Measurements from ENCODE around the gene GTPBP3.

Gene GTPBP3

GRCh38 chr19:17323300-17323963, 13.9 kb upstream of the GTPBP3 start:
- CTCF ChIA-PET, result interaction anchor here (1.0 to 1.2 kb wide), 2 partner anchors 10 to 12 kb away, joined by 3 to 5 read pairs; partner anchors contain the start of gene ANO8
- DNase-seq (ENCODE audit: low read depth, low spot score), result no peak
- POLR2A ChIA-PET, result interaction anchor here (0.7 kb wide), 1 partner anchor 15 kb away, joined by 3 read pairs; no protein-coding TSS in a partner anchor
- TF ChIP-seq CTCF (IDR thresholded peaks at IDR 0.05; ENCODE audit: insufficient read depth, low read length, missing control alignments), result no peak
- no peak overlapping the region for H3K4me3 ChIP-seq (ENCODE audit: low read depth, low read length)

- TF ChIP-seq CTCF (IDR thresholded peaks at IDR 0.05; ENCODE audit: insufficient read depth, low read length, missing control alignments), result no peak
- ChIA-PET POLR2A (no interaction called here), CTCF (interaction anchor here (1.0 to 1.2 kb wide), 3 partner anchors 8 to 11 kb away, joined by 3 to 5 read pairs (median 3); partner anchors contain the start of gene ANO8)
- no peak overlapping the region for H3K4me3 ChIP-seq (ENCODE audit: low read depth, low read length)
- DNase-seq (ENCODE audit: low read depth, low spot score), result no peak
Measured at GRCh38 chr19:17323964-17324332, 13.4 kb upstream of the GTPBP3 start.

GRCh38 chr19:17324357-17325114, 12.8 kb upstream of the GTPBP3 start:
- TF ChIP-seq CTCF (IDR thresholded peaks at IDR 0.05; ENCODE audit: insufficient read depth, low read length, missing control alignments), result no peak
- CTCF ChIA-PET, result interaction anchor here (1.0 to 1.1 kb wide), 2 partner anchors 9 to 11 kb away, joined by 3 to 5 read pairs; partner anchors contain the start of gene ANO8
- no peak overlapping the region for H3K4me3 ChIP-seq (ENCODE audit: low read depth, low read length)
- DNase-seq (ENCODE audit: low read depth, low spot score), result no peak
- POLR2A ChIA-PET, result no interaction called here

GRCh38 chr19:17325133-17325532, 12.2 kb upstream of the GTPBP3 start:
- no peak overlapping the region for H3K4me3 ChIP-seq (ENCODE audit: low read depth, low read length)
- ChIA-PET CTCF (interaction anchor here (1.1 kb wide), 1 partner anchor 9 kb away, joined by 3 read pairs; no protein-coding TSS in a partner anchor), POLR2A (no interaction called here)
- DNase-seq (ENCODE audit: low read depth, low spot score), result no peak
- no peak for TF ChIP-seq CTCF (IDR thresholded peaks at IDR 0.05; ENCODE audit: insufficient read depth, low read length, missing control alignments)

GRCh38 chr19:17325881-17326594, 11.3 kb upstream of the GTPBP3 start:
- DNase-seq (ENCODE audit: low read depth, low spot score), result no peak
- no peak overlapping the region for H3K4me3 ChIP-seq (ENCODE audit: low read depth, low read length)
- CTCF ChIA-PET, result no interaction called here
- POLR2A ChIA-PET, result interaction anchor here (0.9 to 1.2 kb wide), 2 partner anchors 9 to 14 kb away, joined by 3 read pairs; partner anchors contain the start of gene ANO8
- TF ChIP-seq CTCF (IDR thresholded peaks at IDR 0.05; ENCODE audit: insufficient read depth, low read length, missing control alignments), result no peak
